SU-DHL-6 (cell line): Measurements from ENCODE around the gene IL10.

Experiments used
- CTCF ChIP-seq: fragments of 200-600 bp; sonication (generic); IDR thresholded peaks from one replicate; pipeline ENCODE4 v1.5.1; 2017; ENCODE audit warnings: antibody characterized with exemption, mild to moderate bottlenecking, low read length, moderate library complexity; ENCODE audit not compliant: insufficient read depth, poor library complexity, severe bottlenecking
- EZH2phosphoT487 ChIP-seq: fragments of 200-600 bp; sonication (generic), shearing (Covaris generic); conservative IDR thresholded peaks from 2 replicates; pipeline ENCODE4 v1.6.1; 2018; ENCODE audit warnings: mild to moderate bottlenecking, antibody characterized with exemption, low read length, moderate library complexity, mixed read lengths

- no peak for TF ChIP-seq CTCF
- TF ChIP-seq EZH2phosphoT487, result no peak
These were observed 13.0 kb upstream of the IL10 start for GRCh38 chr1:206785182-206785765.
